Measurements from ENCODE around the gene IQGAP2.

- TF ChIP-seq, protein P1, sequence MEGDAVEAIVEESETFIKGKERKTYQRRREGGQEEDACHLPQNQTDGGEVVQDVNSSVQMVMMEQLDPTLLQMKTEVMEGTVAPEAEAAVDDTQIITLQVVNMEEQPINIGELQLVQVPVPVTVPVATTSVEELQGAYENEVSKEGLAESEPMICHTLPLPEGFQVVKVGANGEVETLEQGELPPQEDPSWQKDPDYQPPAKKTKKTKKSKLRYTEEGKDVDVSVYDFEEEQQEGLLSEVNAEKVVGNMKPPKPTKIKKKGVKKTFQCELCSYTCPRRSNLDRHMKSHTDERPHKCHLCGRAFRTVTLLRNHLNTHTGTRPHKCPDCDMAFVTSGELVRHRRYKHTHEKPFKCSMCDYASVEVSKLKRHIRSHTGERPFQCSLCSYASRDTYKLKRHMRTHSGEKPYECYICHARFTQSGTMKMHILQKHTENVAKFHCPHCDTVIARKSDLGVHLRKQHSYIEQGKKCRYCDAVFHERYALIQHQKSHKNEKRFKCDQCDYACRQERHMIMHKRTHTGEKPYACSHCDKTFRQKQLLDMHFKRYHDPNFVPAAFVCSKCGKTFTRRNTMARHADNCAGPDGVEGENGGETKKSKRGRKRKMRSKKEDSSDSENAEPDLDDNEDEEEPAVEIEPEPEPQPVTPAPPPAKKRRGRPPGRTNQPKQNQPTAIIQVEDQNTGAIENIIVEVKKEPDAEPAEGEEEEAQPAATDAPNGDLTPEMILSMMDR (optimal IDR thresholded peaks at IDR 0.05 in 1 of 3, IDR thresholded peaks at IDR 0.05 in 1 of 3, conservative IDR thresholded peaks at IDR 0.05 in 1 of 3; ENCODE audit: extremely low read depth in 1 of 3, insufficient read depth in 2 of 3, low read length in 3 of 3) = no peak
- TF ChIP-seq EZH2 (IDR thresholded peaks at IDR 0.05; ENCODE audit: low read length) = no peak
These were observed 74.0 kb downstream of the IQGAP2 start for GRCh38 chr5:76477061-76477460.

All from keratinocyte (primary cell).